Bronchial epithelial cell (primary cell): ENCODE data around the gene RSPO3. TPM values are rescaled to one million over a fixed set of nuclear protein-coding genes. Genes with fewer than 3 reads are reported as not detected.

Source experiments
- DNase-seq: peaks from one replicate; pipeline ENCODE4 v3.0.0-alpha.2; 2010; ENCODE audit warnings: low read depth
- FAIRE-seq: peaks from 2 replicates; lab custom pipeline; 2011; peaks lifted over from hg19 to GRCh38; lab: Jason Lieb, UNC
- H3K27me3 ChIP-seq: 2 replicates; pipeline ENCODE4 v1.5.1; 2011; ENCODE audit warnings: low read length; ENCODE audit not compliant: control insufficient read depth, insufficient read depth
- H3K36me3 ChIP-seq: 2 replicates; pipeline ENCODE4 v1.5.1; 2011; ENCODE audit warnings: low read length; ENCODE audit not compliant: control insufficient read depth, insufficient read depth
- H3K4me3 ChIP-seq: 2 replicates; pipeline ENCODE4 v1.5.1; 2011; ENCODE audit warnings: mild to moderate bottlenecking, low read depth, low read length, control low read depth
- total RNA-seq: library from RNA; depleted of rRNA; stranded (reverse); fragments of >200 nt; gene quantifications from 2 replicates; pipeline ENCODE4 v1.2.1, GENCODE V29; 2014
- TF ChIP-seq, protein P1 (sequence below): IDR thresholded peaks from 2 replicates; pipeline ENCODE4 v1.5.1; 2011; ENCODE audit warnings: mild to moderate bottlenecking, moderate library complexity, low read length, control low read depth, inconsistent platforms; ENCODE audit not compliant: insufficient read depth, severe bottlenecking

RSPO3 gene
- total RNA-seq, 1 donor from 2014 or later, result not detected

DNA sequence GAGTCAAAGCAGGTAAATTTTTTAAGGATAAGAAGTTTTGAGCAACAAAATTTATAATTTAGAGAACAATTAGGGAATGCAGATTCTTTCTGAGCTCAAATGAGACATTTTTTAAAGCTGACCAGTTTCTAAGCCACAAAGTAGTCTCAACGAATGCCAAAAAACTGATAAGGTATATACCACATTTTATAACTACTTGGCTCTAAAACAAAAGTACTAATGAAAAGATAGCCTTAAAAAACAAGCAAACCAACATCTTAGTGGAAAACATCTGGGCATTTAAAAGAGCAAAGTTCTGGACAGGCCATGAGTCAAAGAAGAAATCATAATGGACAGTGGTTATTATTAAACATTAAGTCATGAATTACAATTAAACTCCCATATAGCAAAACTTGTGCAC lies 125.0 kb downstream of the RSPO3 start:
- TF ChIP-seq, protein P1, sequence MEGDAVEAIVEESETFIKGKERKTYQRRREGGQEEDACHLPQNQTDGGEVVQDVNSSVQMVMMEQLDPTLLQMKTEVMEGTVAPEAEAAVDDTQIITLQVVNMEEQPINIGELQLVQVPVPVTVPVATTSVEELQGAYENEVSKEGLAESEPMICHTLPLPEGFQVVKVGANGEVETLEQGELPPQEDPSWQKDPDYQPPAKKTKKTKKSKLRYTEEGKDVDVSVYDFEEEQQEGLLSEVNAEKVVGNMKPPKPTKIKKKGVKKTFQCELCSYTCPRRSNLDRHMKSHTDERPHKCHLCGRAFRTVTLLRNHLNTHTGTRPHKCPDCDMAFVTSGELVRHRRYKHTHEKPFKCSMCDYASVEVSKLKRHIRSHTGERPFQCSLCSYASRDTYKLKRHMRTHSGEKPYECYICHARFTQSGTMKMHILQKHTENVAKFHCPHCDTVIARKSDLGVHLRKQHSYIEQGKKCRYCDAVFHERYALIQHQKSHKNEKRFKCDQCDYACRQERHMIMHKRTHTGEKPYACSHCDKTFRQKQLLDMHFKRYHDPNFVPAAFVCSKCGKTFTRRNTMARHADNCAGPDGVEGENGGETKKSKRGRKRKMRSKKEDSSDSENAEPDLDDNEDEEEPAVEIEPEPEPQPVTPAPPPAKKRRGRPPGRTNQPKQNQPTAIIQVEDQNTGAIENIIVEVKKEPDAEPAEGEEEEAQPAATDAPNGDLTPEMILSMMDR, result no peak
- FAIRE-seq (no peak), DNase-seq (no peak)
- H3K4me3 ChIP-seq, result no peak overlapping the region
- no peaks in the 10 kb centered on the region for H3K36me3 ChIP-seq
- H3K27me3 ChIP-seq, result no peaks in the 10 kb centered on the region

Other genes with a start within 250 kb of the RSPO3 start
- 49.0 TPM in 2 replicates for gene RNF146, start 148.2 kb downstream of the RSPO3 start, total RNA-seq
- 25.6 and 30.3 TPM in 2 replicates for gene ECHDC1, start 224.9 kb downstream of the RSPO3 start, total RNA-seq